Thoracic aorta (tissue), 2 donors: ENCODE results near the gene TIAM2. TPM values are rescaled to one million over a fixed set of nuclear protein-coding genes. Genes with fewer than 3 reads are reported as not detected.

Experiments used
- ATAC-seq: fragments of 150-250 bp; one replicate; pipeline ENCODE4 v1.8.0; 2017; ENCODE audit warnings: low read depth; ENCODE audit not compliant: insufficient number of reproducible peaks, low FRiP score
- DNase-seq: peaks from one replicate; pipeline ENCODE4 v3.0.0-alpha.2; 2020; ENCODE audit warnings: low spot score
- H3K27ac ChIP-seq, 2 donors: fragments of 200-600 bp; sonication (generic); 1 replicate in 1 of 2; 2 replicates in 1 of 2; pipeline ENCODE4 v1.5.1; 2016; ENCODE audit warnings: mild to moderate bottlenecking in 2 of 2, moderate library complexity in 2 of 2
- H3K27me3 ChIP-seq: fragments of 200-600 bp; sonication (generic); replicated peaks from 2 replicates; pipeline ENCODE4 v1.6.0; 2016; ENCODE audit warnings: mild to moderate bottlenecking; ENCODE audit not compliant: insufficient read depth
- H3K36me3 ChIP-seq: fragments of 200-600 bp; sonication (generic); one replicate; pipeline ENCODE4 v1.5.1; 2016
- H3K4me1 ChIP-seq, 2 donors: fragments of 200-600 bp; sonication (generic); 1 replicate in 1 of 2; 2 replicates in 1 of 2; pipeline versions ENCODE4 v1.5.1 to v1.6.0; 2016; ENCODE audit warnings: low read depth in 2 of 2, mild to moderate bottlenecking in 1 of 2; ENCODE audit not compliant: control insufficient read depth in 1 of 2
- H3K4me3 ChIP-seq: fragments of 200-600 bp; sonication (generic); 2 replicates; pipeline ENCODE4 v1.5.1; 2016; ENCODE audit warnings: mild to moderate bottlenecking
- H3K9me3 ChIP-seq: fragments of 200-600 bp; sonication (generic); 2 replicates; pipeline ENCODE4 v1.5.1; 2016
- CTCF ChIP-seq: fragments of 200-600 bp; sonication (generic); IDR thresholded peaks from one replicate; pipeline ENCODE4 v1.5.1; 2019; ENCODE audit warnings: antibody characterized with exemption
- total RNA-seq, 2 donors: library from RNA; depleted of rRNA; stranded (reverse); fragments of >200 nt; gene quantifications; one replicate each; pipeline versions ENCODE4 v1.1.0 to v1.2.3, GENCODE V29; 2016

TIAM2 gene
- total RNA-seq, 2 donors from 2014 or later = 17.8 to 22.1 TPM

GRCh38 chr6:155245831-155246230 lies 250.7 kb downstream of the TIAM2 start:
- ATAC-seq (no peak), DNase-seq (no peak)
- no peaks in the 10 kb centered on the region for H3K9me3 ChIP-seq
- no peak for TF ChIP-seq CTCF
- no peaks in the 10 kb centered on the region for H3K27me3 ChIP-seq
- H3K4me3 ChIP-seq = no peak overlapping the region
- H3K36me3 ChIP-seq = no peaks in the 10 kb centered on the region
- H3K4me1 ChIP-seq = peaks cover 0 to 9% of the 10 kb centered on the region in 2 donors
- H3K27ac ChIP-seq = no peak overlapping the region

GRCh38 chr6:155246825-155247224 lies 251.7 kb downstream of the TIAM2 start:
- Histone ChIP-seq H3K36me3 (no peaks in the 10 kb centered on the region), H3K27me3 (no peaks in the 10 kb centered on the region), H3K4me3 (no peak overlapping the region), H3K9me3 (no peaks in the 10 kb centered on the region), H3K27ac (no peak overlapping the region), H3K4me1 (peaks cover 0 to 9% of the 10 kb centered on the region in 2 donors)
- DNase-seq (no peak), ATAC-seq (no peak)
- no peak for TF ChIP-seq CTCF

- no peak overlapping the region for H3K27ac ChIP-seq
- no peak for TF ChIP-seq CTCF
- no peaks in the 10 kb centered on the region for H3K9me3 ChIP-seq
- H3K36me3 ChIP-seq = no peaks in the 10 kb centered on the region
- no peak overlapping the region for H3K4me3 ChIP-seq
- ATAC-seq = no peak
- DNase-seq = no peak
- peaks cover 0 to 9% of the 10 kb centered on the region in 2 donors for H3K4me1 ChIP-seq
- no peaks in the 10 kb centered on the region for H3K27me3 ChIP-seq
Measured at GRCh38 chr6:155247618-155248007, 252.5 kb downstream of the TIAM2 start.

- no peak overlapping the region for H3K27ac ChIP-seq
- no peak for DNase-seq
Measured at GRCh38 chr6:155248008-155249001, 253.2 kb downstream of the TIAM2 start.

More at GRCh38 chr6:155248008-155249001, 253.2 kb downstream of the TIAM2 start:
- TF ChIP-seq CTCF = peak; percentile 68
- Histone ChIP-seq H3K9me3 (no peaks in the 10 kb centered on the region), H3K27me3 (no peaks in the 10 kb centered on the region), H3K36me3 (no peaks in the 10 kb centered on the region), H3K4me1 (peaks cover 0 to 9% of the 10 kb centered on the region in 2 donors), H3K4me3 (no peak overlapping the region)
- no peak for ATAC-seq
